ENCODE measurements around the gene GPLD1.

GPLD1 gene

GRCh38 chr6:24460966-24461365, 28.4 kb downstream of the GPLD1 start:
- Histone ChIP-seq H3K4me3 (ENCODE audit: low read length) (no peak overlapping the region), H3K9me3 (replicated peaks; ENCODE audit: insufficient read depth, low read length) (no peaks in the 10 kb centered on the region), H3K27ac (ENCODE audit: low read length) (no peak overlapping the region), H3K9ac (ENCODE audit: low read length) (no peak overlapping the region), H4K20me1 (ENCODE audit: insufficient read depth, low read length) (no peaks in the 10 kb centered on the region), H3K27me3 (replicated peaks; ENCODE audit: insufficient read depth, low read length) (no peaks in the 10 kb centered on the region), H2AFZ (ENCODE audit: low read length) (no peak overlapping the region), H3F3A (ENCODE audit: insufficient read depth, low read length) (no peaks in the 10 kb centered on the region), H3K9me2 (replicated peaks; ENCODE audit: insufficient read depth, low read length) (no peaks in the 10 kb centered on the region), H3K36me3 (replicated peaks; ENCODE audit: insufficient read depth, low read length) (no peaks in the 10 kb centered on the region), H3K4me2 (ENCODE audit: low read depth, low read length) (no peak overlapping the region), H3K4me1 (ENCODE audit: low read length) (no peaks in the 10 kb centered on the region), H3K79me2 (ENCODE audit: low read length) (no peaks in the 10 kb centered on the region)
- DNase-seq = no peak
- TF ChIP-seq, protein P1, sequence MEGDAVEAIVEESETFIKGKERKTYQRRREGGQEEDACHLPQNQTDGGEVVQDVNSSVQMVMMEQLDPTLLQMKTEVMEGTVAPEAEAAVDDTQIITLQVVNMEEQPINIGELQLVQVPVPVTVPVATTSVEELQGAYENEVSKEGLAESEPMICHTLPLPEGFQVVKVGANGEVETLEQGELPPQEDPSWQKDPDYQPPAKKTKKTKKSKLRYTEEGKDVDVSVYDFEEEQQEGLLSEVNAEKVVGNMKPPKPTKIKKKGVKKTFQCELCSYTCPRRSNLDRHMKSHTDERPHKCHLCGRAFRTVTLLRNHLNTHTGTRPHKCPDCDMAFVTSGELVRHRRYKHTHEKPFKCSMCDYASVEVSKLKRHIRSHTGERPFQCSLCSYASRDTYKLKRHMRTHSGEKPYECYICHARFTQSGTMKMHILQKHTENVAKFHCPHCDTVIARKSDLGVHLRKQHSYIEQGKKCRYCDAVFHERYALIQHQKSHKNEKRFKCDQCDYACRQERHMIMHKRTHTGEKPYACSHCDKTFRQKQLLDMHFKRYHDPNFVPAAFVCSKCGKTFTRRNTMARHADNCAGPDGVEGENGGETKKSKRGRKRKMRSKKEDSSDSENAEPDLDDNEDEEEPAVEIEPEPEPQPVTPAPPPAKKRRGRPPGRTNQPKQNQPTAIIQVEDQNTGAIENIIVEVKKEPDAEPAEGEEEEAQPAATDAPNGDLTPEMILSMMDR (IDR thresholded peaks at IDR 0.05; ENCODE audit: low read length) = no peak
- TF ChIP-seq EZH2 (optimal IDR thresholded peaks at IDR 0.05; ENCODE audit: low read depth, low read length) (no peak), EZH2phosphoT487 (IDR thresholded peaks at IDR 0.05; ENCODE audit: low read length) (no peak)

- no peaks in the 10 kb centered on the region for H3K79me2 ChIP-seq (ENCODE audit: low read length)
- TF ChIP-seq, protein P1 (IDR thresholded peaks at IDR 0.05; ENCODE audit: low read length) = no peak
- TF ChIP-seq EZH2phosphoT487 (IDR thresholded peaks at IDR 0.05; ENCODE audit: low read length) (no peak), EZH2 (optimal IDR thresholded peaks at IDR 0.05; ENCODE audit: low read depth, low read length) (no peak)
- H3K4me2 ChIP-seq (ENCODE audit: low read depth, low read length) = no peak overlapping the region
- H3K27ac ChIP-seq (ENCODE audit: low read length) = no peak overlapping the region
- DNase-seq = no peak
- H3K4me3 ChIP-seq (ENCODE audit: low read length) = no peak overlapping the region
- H3K4me1 ChIP-seq (ENCODE audit: low read length) = no peaks in the 10 kb centered on the region
- no peaks in the 10 kb centered on the region for H3K27me3 ChIP-seq (replicated peaks; ENCODE audit: insufficient read depth, low read length)
- no peak overlapping the region for H2AFZ ChIP-seq (ENCODE audit: low read length)
- H3K9ac ChIP-seq (ENCODE audit: low read length) = no peak overlapping the region
- H3K9me2 ChIP-seq (replicated peaks; ENCODE audit: insufficient read depth, low read length) = no peaks in the 10 kb centered on the region
- H3K36me3 ChIP-seq (replicated peaks; ENCODE audit: insufficient read depth, low read length) = no peaks in the 10 kb centered on the region
- H3F3A ChIP-seq (ENCODE audit: insufficient read depth, low read length) = no peaks in the 10 kb centered on the region
- H4K20me1 ChIP-seq (ENCODE audit: insufficient read depth, low read length) = no peaks in the 10 kb centered on the region
- H3K9me3 ChIP-seq (replicated peaks; ENCODE audit: insufficient read depth, low read length) = no peaks in the 10 kb centered on the region
These were observed 30.4 kb downstream of the GPLD1 start for GRCh38 chr6:24458941-24459340.

GRCh38 chr6:24458134-24458533, 31.2 kb downstream of the GPLD1 start:
- Histone ChIP-seq H3K9me3 (replicated peaks; ENCODE audit: insufficient read depth, low read length) (no peaks in the 10 kb centered on the region), H3K79me2 (ENCODE audit: low read length) (no peaks in the 10 kb centered on the region), H4K20me1 (ENCODE audit: insufficient read depth, low read length) (no peaks in the 10 kb centered on the region), H2AFZ (ENCODE audit: low read length) (no peak overlapping the region), H3K4me3 (ENCODE audit: low read length) (no peak overlapping the region), H3K9ac (ENCODE audit: low read length) (no peak overlapping the region), H3K9me2 (replicated peaks; ENCODE audit: insufficient read depth, low read length) (no peaks in the 10 kb centered on the region), H3K27ac (ENCODE audit: low read length) (no peak overlapping the region), H3K4me1 (ENCODE audit: low read length) (no peaks in the 10 kb centered on the region), H3K27me3 (replicated peaks; ENCODE audit: insufficient read depth, low read length) (no peaks in the 10 kb centered on the region), H3K4me2 (ENCODE audit: low read depth, low read length) (no peak overlapping the region), H3K36me3 (replicated peaks; ENCODE audit: insufficient read depth, low read length) (no peaks in the 10 kb centered on the region), H3F3A (ENCODE audit: insufficient read depth, low read length) (no peaks in the 10 kb centered on the region)
- TF ChIP-seq EZH2phosphoT487 (IDR thresholded peaks at IDR 0.05; ENCODE audit: low read length) (no peak), EZH2 (optimal IDR thresholded peaks at IDR 0.05; ENCODE audit: low read depth, low read length) (no peak)
- TF ChIP-seq, protein P1 (IDR thresholded peaks at IDR 0.05; ENCODE audit: low read length) = no peak
- DNase-seq = no peak

Measured in MM.1S (cell line).